ENCODE measurements around the gene TSKU.
"Not testable (repeated sequence)": the region's sequence is repeated elsewhere in the genome, so short reads cannot be mapped to it uniquely, and the experiment has no call there.

TSKU gene

GRCh38 chr11:76820184-76820566 lies 37.0 kb downstream of the TSKU start:
- H3K4me3 ChIP-seq (replicated peaks; ENCODE audit: low read depth, low read length): no peak overlapping the region
- no peaks in the 10 kb centered on the region for H3K27me3 ChIP-seq (replicated peaks; ENCODE audit: control insufficient read depth, insufficient read depth, low read length)
- no peak for DNase-seq (ENCODE audit: extremely low read depth, insufficient read length)
- TF ChIP-seq, protein P1, sequence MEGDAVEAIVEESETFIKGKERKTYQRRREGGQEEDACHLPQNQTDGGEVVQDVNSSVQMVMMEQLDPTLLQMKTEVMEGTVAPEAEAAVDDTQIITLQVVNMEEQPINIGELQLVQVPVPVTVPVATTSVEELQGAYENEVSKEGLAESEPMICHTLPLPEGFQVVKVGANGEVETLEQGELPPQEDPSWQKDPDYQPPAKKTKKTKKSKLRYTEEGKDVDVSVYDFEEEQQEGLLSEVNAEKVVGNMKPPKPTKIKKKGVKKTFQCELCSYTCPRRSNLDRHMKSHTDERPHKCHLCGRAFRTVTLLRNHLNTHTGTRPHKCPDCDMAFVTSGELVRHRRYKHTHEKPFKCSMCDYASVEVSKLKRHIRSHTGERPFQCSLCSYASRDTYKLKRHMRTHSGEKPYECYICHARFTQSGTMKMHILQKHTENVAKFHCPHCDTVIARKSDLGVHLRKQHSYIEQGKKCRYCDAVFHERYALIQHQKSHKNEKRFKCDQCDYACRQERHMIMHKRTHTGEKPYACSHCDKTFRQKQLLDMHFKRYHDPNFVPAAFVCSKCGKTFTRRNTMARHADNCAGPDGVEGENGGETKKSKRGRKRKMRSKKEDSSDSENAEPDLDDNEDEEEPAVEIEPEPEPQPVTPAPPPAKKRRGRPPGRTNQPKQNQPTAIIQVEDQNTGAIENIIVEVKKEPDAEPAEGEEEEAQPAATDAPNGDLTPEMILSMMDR (IDR thresholded peaks at IDR 0.05; ENCODE audit: insufficient read depth, low read length, poor library complexity, severe bottlenecking): no peak
- H3K36me3 ChIP-seq (ENCODE audit: control insufficient read depth, insufficient read depth, low read length): no peaks in the 10 kb centered on the region

- DNase-seq (ENCODE audit: extremely low read depth, insufficient read length); H3K4me3 ChIP-seq (replicated peaks; ENCODE audit: low read depth, low read length); H3K27me3 ChIP-seq (replicated peaks; ENCODE audit: control insufficient read depth, insufficient read depth, low read length); H3K36me3 ChIP-seq (ENCODE audit: control insufficient read depth, insufficient read depth, low read length): not testable (repeated sequence)
Observed at GRCh38 chr11:76821396-76821795, 38.2 kb downstream of the TSKU start.

- TF ChIP-seq, protein P1 (IDR thresholded peaks at IDR 0.05; ENCODE audit: insufficient read depth, low read length, poor library complexity, severe bottlenecking): no peak
- Histone ChIP-seq H3K36me3 (ENCODE audit: control insufficient read depth, insufficient read depth, low read length) (no peaks in the 10 kb centered on the region), H3K27me3 (replicated peaks; ENCODE audit: control insufficient read depth, insufficient read depth, low read length) (no peaks in the 10 kb centered on the region), H3K4me3 (replicated peaks; ENCODE audit: low read depth, low read length) (no peak overlapping the region)
- no peak for DNase-seq (ENCODE audit: extremely low read depth, insufficient read length)
Observed at GRCh38 chr11:76822406-76822805, 39.2 kb downstream of the TSKU start.

DNA sequence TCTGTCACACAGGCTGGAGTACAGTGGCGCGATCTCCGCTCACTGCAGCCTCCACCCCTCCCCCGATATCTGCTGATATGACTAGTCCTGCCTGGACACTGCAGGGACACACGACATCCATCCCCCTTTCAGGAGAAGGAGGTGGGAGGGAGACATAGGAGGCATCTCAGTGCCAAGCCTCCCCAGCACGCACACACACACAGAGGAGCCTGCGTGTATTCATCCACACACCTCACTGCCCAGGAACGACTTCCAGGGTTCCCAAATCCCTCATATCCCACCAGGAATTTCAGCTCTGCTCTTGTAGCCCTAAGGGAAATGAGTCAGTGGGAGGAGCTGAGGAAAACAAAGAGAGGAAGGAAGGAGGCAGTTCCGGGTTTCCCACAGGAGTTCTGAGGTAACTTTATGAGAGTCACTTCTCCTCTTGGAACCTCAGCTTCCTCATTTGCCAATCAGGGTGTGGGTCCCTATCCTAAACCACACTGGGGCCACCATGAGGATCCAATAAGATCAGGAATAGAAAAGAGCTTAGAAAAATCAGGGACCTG lies 40.4 kb downstream of the TSKU start:
- H3K36me3 ChIP-seq (ENCODE audit: control insufficient read depth, insufficient read depth, low read length): no peaks in the 10 kb centered on the region
- TF ChIP-seq, protein P1 (IDR thresholded peaks at IDR 0.05; ENCODE audit: insufficient read depth, low read length, poor library complexity, severe bottlenecking): no peak
- H3K27me3 ChIP-seq (replicated peaks; ENCODE audit: control insufficient read depth, insufficient read depth, low read length): no peaks in the 10 kb centered on the region
- no peak for DNase-seq (ENCODE audit: extremely low read depth, insufficient read length)
- no peak overlapping the region for H3K4me3 ChIP-seq (replicated peaks; ENCODE audit: low read depth, low read length)

DNA sequence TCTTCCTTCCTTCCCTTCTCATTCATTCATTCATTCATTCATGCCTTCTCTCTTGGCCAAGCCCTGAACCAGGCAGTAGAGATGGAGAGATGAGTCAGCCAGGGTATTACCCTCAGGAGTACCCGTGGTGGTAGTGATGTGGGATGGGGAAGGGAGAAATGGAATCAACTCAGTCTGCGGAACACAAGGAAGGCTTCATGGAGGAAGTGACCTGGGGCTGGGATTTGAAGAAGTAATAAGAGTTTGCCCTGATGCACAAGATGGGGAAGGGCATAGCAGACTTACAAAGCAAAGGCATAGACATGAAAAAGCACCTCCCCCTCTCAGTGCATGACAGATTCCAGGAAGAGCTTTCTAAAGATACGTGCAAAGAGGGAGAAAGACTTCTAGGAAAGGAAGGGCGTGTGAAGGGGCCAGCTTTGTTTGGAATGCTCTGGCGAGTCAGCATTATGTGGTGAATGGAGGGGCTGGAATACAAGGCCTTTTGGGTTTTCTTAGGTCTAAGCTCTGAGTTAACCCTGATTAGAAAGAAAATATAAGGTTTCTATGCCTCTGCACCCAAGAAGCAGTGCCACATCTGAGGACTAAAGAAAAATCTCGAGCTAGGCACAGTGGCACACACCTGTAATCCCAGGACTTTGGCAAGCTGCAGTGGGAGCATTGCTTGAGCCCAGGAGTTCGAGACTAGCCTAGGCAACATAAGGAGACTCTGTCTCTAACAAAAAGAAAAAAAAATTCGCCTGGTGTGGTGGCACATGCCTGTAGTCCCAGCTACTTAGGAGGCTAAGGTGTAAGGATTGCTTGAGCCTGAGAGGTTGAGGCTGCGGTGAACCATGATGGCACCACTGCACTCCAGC lies 41.2 kb downstream of the TSKU start:
- Histone ChIP-seq H3K27me3 (replicated peaks; ENCODE audit: control insufficient read depth, insufficient read depth, low read length) (no peaks in the 10 kb centered on the region), H3K4me3 (replicated peaks; ENCODE audit: low read depth, low read length) (no peak overlapping the region), H3K36me3 (ENCODE audit: control insufficient read depth, insufficient read depth, low read length) (no peaks in the 10 kb centered on the region)
- no peak for DNase-seq (ENCODE audit: extremely low read depth, insufficient read length)
- TF ChIP-seq, protein P1 (IDR thresholded peaks at IDR 0.05; ENCODE audit: insufficient read depth, low read length, poor library complexity, severe bottlenecking): no peak

- Histone ChIP-seq H3K36me3 (ENCODE audit: control insufficient read depth, insufficient read depth, low read length) (no peaks in the 10 kb centered on the region), H3K4me3 (replicated peaks; ENCODE audit: low read depth, low read length) (no peak overlapping the region), H3K27me3 (replicated peaks; ENCODE audit: control insufficient read depth, insufficient read depth, low read length) (no peaks in the 10 kb centered on the region)
- TF ChIP-seq, protein P1 (IDR thresholded peaks at IDR 0.05; ENCODE audit: insufficient read depth, low read length, poor library complexity, severe bottlenecking): no peak
- no peak for DNase-seq (ENCODE audit: extremely low read depth, insufficient read length)
Observed at GRCh38 chr11:76824980-76825725, 42.0 kb downstream of the TSKU start.
